K562 (cell line): Measurements from ENCODE around the gene ANKRD13D. TPM values are rescaled to one million over a fixed set of nuclear protein-coding genes. Genes with fewer than 3 reads are reported as not detected.

Experiments used
- ATF1 ChIP-seq, 2 experiments: fragments of 450-650 bp in 1 of 2; IDR thresholded peaks; 2 replicates each; pipeline ENCODE4 v1.6.1; 2016; ENCODE audit warnings: missing compliant biosample characterization in 1 of 2, missing genetic modification characterization in 1 of 2
- BDP1 ChIP-seq: IDR thresholded peaks from 3 replicates; pipeline ENCODE4 v1.6.1; 2011; ENCODE audit not compliant: insufficient read length, insufficient read depth
- CAMTA2 ChIP-seq: fragments of 250-450 bp; sonication (Bioruptor Pico); conservative IDR thresholded peaks from 2 replicates; pipeline ENCODE4 v1.5.1; 2022
- CREB3 ChIP-seq: fragments of 450-650 bp; conservative IDR thresholded peaks from 2 replicates; pipeline ENCODE4 v1.6.1; 2016; ENCODE audit warnings: missing genetic modification characterization, low read depth, mild to moderate bottlenecking, missing compliant biosample characterization, moderate library complexity
- EGR1 ChIP-seq: fragments of 450-650 bp; conservative IDR thresholded peaks from 2 replicates; pipeline ENCODE4 v1.6.1; 2017; ENCODE audit warnings: mild to moderate bottlenecking
- HDAC2 ChIP-seq: fragments of 450-650 bp; IDR thresholded peaks from 2 replicates; pipeline ENCODE4 v1.6.1; 2016; ENCODE audit warnings: mild to moderate bottlenecking
- HMGN3 ChIP-seq: IDR thresholded peaks from 2 replicates; pipeline ENCODE4 v1.6.1; 2011; ENCODE audit warnings: borderline replicate concordance, low read depth, mild to moderate bottlenecking, mixed read lengths, low read length; ENCODE audit not compliant: insufficient read length; ENCODE audit errors: extremely low read depth
- MTF1 ChIP-seq: fragments of 250-450 bp; sonication (Bioruptor Pico); IDR thresholded peaks from 2 replicates; pipeline ENCODE4 v1.9.0; 2021; ENCODE audit warnings: moderate library complexity, mild to moderate bottlenecking, inconsistent platforms, borderline replicate concordance
- NR4A1 ChIP-seq, 2 experiments: fragments of 250-450 bp in 1 of 2; fragments of 450-650 bp in 1 of 2; sonication (Bioruptor Pico) in 1 of 2; IDR thresholded peaks; 2 replicates each; pipeline versions ENCODE4 v1.4.0 to v1.6.1; 2016 to 2020; ENCODE audit warnings: mild to moderate bottlenecking in 2 of 2, missing compliant biosample characterization in 1 of 2, missing genetic modification characterization in 1 of 2, moderate library complexity in 1 of 2
- RCOR1 ChIP-seq, 2 experiments: IDR thresholded peaks; 2 replicates each; pipeline ENCODE4 v1.6.1; 2012; ENCODE audit warnings: low read depth in 2 of 2, low read length in 2 of 2, borderline replicate concordance in 1 of 2, improper control_type of control experiment in 1 of 2
- SMARCC2 ChIP-seq: fragments of 450-650 bp; IDR thresholded peaks from 2 replicates; pipeline ENCODE4 v1.6.1; 2017; ENCODE audit warnings: antibody characterized with exemption, moderate library complexity, mild to moderate bottlenecking, low read depth
- ZFP30 ChIP-seq: fragments of 250-450 bp; sonication (Bioruptor Pico); IDR thresholded peaks from 2 replicates; pipeline ENCODE4 v1.8.0; 2022; ENCODE audit warnings: moderate library complexity, mild to moderate bottlenecking, inconsistent platforms, borderline replicate concordance
- ZKSCAN8 ChIP-seq: fragments of 200-800 bp; sonication (Bioruptor generic); IDR thresholded peaks from 2 replicates; pipeline ENCODE4 v1.6.1; 2016; ENCODE audit warnings: missing genetic modification characterization, missing compliant biosample characterization
- ZNF766 ChIP-seq: fragments of 200-800 bp; sonication (Bioruptor generic); conservative IDR thresholded peaks from 2 replicates; pipeline ENCODE4 v1.6.1; 2016; ENCODE audit warnings: missing genetic modification characterization, missing compliant biosample characterization
- polyA plus RNA-seq, 8 experiments: library from polyadenylated mRNA; depleted of rRNA in 4 of 8; stranded (reverse) in 5 of 8; unstranded in 3 of 8; fragments of >200 nt; fragmentation: Nextera tagmentation in 2 of 8; fragmentation: Illumina TruSeq in 1 of 8; extraction: Ambion mirVana in 2 of 8; extraction: Trizol in 1 of 8; gene quantifications; 2 replicates each; pipeline versions ENCODE4 v1.2.1 to v1.2.3, GENCODE V29; 2011 to 2014; ENCODE audit warnings: inconsistent platforms in 1 of 8, missing spikeins in 1 of 8
- total RNA-seq, 7 experiments: library from RNA; depleted of rRNA in 6 of 7; stranded (reverse); fragments of >200 nt in 6 of 7; fragmentation: Illumina TruSeq in 2 of 7; extraction: Trizol in 2 of 7; gene quantifications; 2 replicates each; pipeline versions ENCODE4 v1.2.1 to v1.2.3, GENCODE V29; 2011 to 2021; ENCODE audit warnings: low replicate concordance in 1 of 7
- TF ChIP-seq, protein P1 (sequence below): fragments of 250-450 bp; sonication (Bioruptor Pico); IDR thresholded peaks from 2 replicates; pipeline ENCODE4 v1.8.0; 2022; ENCODE audit warnings: moderate library complexity, mild to moderate bottlenecking, inconsistent platforms
- TF ChIP-seq, protein P2 (sequence below): fragments of 250-450 bp; sonication (Bioruptor Pico); IDR thresholded peaks from 2 replicates; pipeline ENCODE4 v1.4.0; 2020; ENCODE audit warnings: mild to moderate bottlenecking, moderate library complexity
- TF ChIP-seq, protein P3 (sequence below): IDR thresholded peaks from 2 replicates; pipeline ENCODE4 v1.6.1; 2011; ENCODE audit warnings: borderline replicate concordance, low read depth, mild to moderate bottlenecking, moderate library complexity, low read length; ENCODE audit not compliant: insufficient read depth, poor library complexity, severe bottlenecking
- TF ChIP-seq, protein P4 (sequence below): fragments of 450-650 bp; IDR thresholded peaks from 2 replicates; pipeline ENCODE4 v1.6.1; 2016; ENCODE audit warnings: antibody characterized with exemption

The ANKRD13D gene
- total and polyA plus RNA-seq, 9 of the 15 experiments (the other 6 are each of a cell fraction or from before 2014, with no cell fraction given) = 0.94 to 40.9 (median 22.4) TPM

- peak in 1 of 2 experiments; percentile 29; a peak in 1 of 4 replicates for TF ChIP-seq RCOR1 (IDR thresholded peaks at IDR 0.05; ENCODE audit: borderline replicate concordance in 1 of 2, low read depth in 2 of 2, low read length in 2 of 2)
- TF ChIP-seq CAMTA2 = no peak
- TF ChIP-seq CREB3 (tag) = no peak
- no peak for TF ChIP-seq ATF1 (CRISPR knock-in tag; IDR thresholded peaks at IDR 0.05)
- TF ChIP-seq ATF1 (tag; IDR thresholded peaks at IDR 0.05) = no peak
- TF ChIP-seq HMGN3 = peak; percentile 23
- TF ChIP-seq, protein P1, sequence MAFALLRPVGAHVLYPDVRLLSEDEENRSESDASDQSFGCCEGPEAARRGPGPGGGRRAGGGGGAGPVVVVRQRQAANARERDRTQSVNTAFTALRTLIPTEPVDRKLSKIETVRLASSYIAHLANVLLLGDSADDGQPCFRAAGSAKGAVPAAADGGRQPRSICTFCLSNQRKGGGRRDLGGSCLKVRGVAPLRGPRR = no peak
- no peak for TF ChIP-seq ZFP30 (CRISPR knock-in tag)
- TF ChIP-seq BDP1 = no peak
- no peak for TF ChIP-seq NR4A1 (CRISPR knock-in tag; IDR thresholded peaks at IDR 0.05)
- no peak for TF ChIP-seq NR4A1 (tag; IDR thresholded peaks at IDR 0.05)
- TF ChIP-seq HDAC2 = no peak
- TF ChIP-seq SMARCC2 = no peak
- TF ChIP-seq EGR1 = no peak
- TF ChIP-seq ZNF766 (CRISPR knock-in tag) = no peak
- TF ChIP-seq, protein P2, sequence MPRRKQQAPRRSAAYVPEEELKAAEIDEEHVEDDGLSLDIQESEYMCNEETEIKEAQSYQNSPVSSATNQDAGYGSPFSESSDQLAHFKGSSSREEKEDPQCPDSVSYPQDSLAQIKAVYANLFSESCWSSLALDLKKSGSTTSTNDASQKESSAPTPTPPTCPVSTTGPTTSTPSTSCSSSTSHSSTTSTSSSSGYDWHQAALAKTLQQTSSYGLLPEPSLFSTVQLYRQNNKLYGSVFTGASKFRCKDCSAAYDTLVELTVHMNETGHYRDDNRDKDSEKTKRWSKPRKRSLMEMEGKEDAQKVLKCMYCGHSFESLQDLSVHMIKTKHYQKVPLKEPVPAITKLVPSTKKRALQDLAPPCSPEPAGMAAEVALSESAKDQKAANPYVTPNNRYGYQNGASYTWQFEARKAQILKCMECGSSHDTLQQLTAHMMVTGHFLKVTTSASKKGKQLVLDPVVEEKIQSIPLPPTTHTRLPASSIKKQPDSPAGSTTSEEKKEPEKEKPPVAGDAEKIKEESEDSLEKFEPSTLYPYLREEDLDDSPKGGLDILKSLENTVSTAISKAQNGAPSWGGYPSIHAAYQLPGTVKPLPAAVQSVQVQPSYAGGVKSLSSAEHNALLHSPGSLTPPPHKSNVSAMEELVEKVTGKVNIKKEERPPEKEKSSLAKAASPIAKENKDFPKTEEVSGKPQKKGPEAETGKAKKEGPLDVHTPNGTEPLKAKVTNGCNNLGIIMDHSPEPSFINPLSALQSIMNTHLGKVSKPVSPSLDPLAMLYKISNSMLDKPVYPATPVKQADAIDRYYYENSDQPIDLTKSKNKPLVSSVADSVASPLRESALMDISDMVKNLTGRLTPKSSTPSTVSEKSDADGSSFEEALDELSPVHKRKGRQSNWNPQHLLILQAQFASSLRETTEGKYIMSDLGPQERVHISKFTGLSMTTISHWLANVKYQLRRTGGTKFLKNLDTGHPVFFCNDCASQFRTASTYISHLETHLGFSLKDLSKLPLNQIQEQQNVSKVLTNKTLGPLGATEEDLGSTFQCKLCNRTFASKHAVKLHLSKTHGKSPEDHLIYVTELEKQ (CRISPR knock-in tag) = no peak
- TF ChIP-seq, protein P3, sequence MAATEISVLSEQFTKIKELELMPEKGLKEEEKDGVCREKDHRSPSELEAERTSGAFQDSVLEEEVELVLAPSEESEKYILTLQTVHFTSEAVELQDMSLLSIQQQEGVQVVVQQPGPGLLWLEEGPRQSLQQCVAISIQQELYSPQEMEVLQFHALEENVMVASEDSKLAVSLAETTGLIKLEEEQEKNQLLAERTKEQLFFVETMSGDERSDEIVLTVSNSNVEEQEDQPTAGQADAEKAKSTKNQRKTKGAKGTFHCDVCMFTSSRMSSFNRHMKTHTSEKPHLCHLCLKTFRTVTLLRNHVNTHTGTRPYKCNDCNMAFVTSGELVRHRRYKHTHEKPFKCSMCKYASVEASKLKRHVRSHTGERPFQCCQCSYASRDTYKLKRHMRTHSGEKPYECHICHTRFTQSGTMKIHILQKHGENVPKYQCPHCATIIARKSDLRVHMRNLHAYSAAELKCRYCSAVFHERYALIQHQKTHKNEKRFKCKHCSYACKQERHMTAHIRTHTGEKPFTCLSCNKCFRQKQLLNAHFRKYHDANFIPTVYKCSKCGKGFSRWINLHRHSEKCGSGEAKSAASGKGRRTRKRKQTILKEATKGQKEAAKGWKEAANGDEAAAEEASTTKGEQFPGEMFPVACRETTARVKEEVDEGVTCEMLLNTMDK = peak; percentile 74
- TF ChIP-seq, protein P4, sequence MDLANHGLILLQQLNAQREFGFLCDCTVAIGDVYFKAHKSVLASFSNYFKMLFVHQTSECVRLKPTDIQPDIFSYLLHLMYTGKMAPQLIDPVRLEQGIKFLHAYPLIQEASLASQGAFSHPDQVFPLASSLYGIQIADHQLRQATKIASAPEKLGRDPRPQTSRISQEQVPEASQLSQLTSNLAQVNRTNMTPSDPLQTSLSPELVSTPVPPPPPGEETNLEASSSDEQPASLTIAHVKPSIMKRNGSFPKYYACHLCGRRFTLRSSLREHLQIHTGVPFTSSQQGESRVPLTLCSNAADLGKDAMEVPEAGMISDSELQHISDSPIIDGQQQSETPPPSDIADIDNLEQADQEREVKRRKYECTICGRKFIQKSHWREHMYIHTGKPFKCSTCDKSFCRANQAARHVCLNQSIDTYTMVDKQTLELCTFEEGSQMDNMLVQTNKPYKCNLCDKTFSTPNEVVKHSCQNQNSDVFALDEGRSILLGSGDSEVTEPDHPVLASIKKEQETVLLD = no peak
- TF ChIP-seq MTF1 (CRISPR knock-in tag) = no peak
- no peak for TF ChIP-seq ZKSCAN8 (CRISPR knock-in tag)
Observed at GRCh38 chr11:67265633-67266448, 23.3 kb upstream of the ANKRD13D start (continued).
